GM12865 (cell line): ENCODE measurements around the gene NDUFA12.

Experiments used
- DNase-seq: peaks from one replicate; pipeline ENCODE4 v3.0.0; 2010; ENCODE audit warnings: low read depth
- H3K4me3 ChIP-seq: 2 replicates; pipeline ENCODE4 v1.5.1; 2011; ENCODE audit warnings: mild to moderate bottlenecking, low read depth, low read length, control low read depth
- CTCF ChIP-seq: IDR thresholded peaks from 2 replicates; pipeline ENCODE4 v1.5.1; 2011; ENCODE audit warnings: low read length, control low read depth, low read depth, inconsistent platforms; ENCODE audit not compliant: insufficient read depth; ENCODE audit errors: missing control alignments

Gene NDUFA12

GRCh38 chr12:94929780-94930179 lies 73.7 kb downstream of the NDUFA12 start:
- no peak for TF ChIP-seq CTCF
- H3K4me3 ChIP-seq: no peak overlapping the region
- DNase-seq: no peak

- TF ChIP-seq CTCF: no peak
- no peak for DNase-seq
- no peak overlapping the region for H3K4me3 ChIP-seq
These were observed 77.8 kb downstream of the NDUFA12 start for GRCh38 chr12:94925729-94926128.

GRCh38 chr12:94925206-94925605 lies 78.3 kb downstream of the NDUFA12 start:
- no peak for TF ChIP-seq CTCF
- no peak for DNase-seq

GRCh38 chr12:94922561-94922960 lies 80.9 kb downstream of the NDUFA12 start:
- TF ChIP-seq CTCF: no peak
- H3K4me3 ChIP-seq: no peak overlapping the region
- DNase-seq: no peak

More at GRCh38 chr12:94925206-94925605, 78.3 kb downstream of the NDUFA12 start:
- H3K4me3 ChIP-seq: no peak overlapping the region
